ENCODE data around the gene CXCR6.

- no peak for TF ChIP-seq POLR2A (IDR thresholded peaks at IDR 0.05; ENCODE audit: low read length)
- TF ChIP-seq GATA1 (IDR thresholded peaks at IDR 0.05; ENCODE audit: low read depth, low read length): no peak
Observed at GRCh38 chr3:45946875-45947274, 3.6 kb downstream of the CXCR6 start.
